RCC 7860 (cell line): ENCODE results near the gene TBC1D19.

Experiments
- DNase-seq: peaks from one replicate; pipeline ENCODE4 v3.0.0-alpha.2; 2015; ENCODE audit warnings: low spot score
- FAIRE-seq: peaks from 2 replicates; lab custom pipeline; 2012; peaks lifted over from hg19 to GRCh38; lab: Jason Lieb, UNC

TBC1D19 gene

DNA sequence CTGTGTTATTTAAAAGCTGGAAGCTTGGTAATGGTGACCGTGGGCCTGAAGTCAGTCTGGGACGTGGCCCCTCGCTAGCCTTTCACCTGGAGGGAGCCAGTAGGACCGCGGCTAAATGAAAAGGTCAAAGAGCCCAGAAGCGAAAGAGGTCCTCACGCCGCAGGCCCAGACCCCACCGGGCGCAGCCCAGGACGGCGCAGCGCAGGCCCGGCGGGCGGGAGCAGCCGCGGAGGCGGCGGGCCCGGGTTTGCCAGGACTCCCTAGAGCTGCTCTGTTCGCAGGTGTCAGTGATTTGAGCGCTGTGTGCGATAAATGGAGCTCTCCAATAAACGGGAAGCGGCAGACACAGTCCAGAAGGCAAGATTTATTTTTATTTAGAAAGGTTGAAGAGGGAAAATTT, 220.6 kb downstream of the TBC1D19 start:
- no peak for FAIRE-seq
- DNase-seq: no peak

DNA sequence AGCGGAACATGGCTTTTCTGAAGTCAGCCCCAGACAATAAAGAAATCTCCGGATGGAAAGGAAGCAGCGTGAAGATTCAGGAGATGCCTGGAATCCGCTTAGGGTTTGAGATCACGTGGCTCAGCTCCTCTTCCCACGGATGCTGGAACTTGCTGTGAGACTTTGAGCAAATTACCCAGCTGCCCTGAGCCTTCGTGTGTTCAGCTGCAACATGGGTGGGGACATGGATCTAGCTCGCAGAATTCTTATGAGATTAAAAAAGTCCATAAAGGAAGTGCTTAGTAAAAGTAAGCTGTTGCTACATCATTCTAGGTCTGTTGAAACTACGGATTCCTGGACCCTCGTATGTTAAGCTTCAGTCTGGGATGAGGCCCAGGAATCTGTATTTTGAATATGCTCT, 221.0 kb downstream of the TBC1D19 start:
- FAIRE-seq: no peak
- no peak for DNase-seq
